ENCODE results near the gene IDNK.

Gene IDNK

DNA sequence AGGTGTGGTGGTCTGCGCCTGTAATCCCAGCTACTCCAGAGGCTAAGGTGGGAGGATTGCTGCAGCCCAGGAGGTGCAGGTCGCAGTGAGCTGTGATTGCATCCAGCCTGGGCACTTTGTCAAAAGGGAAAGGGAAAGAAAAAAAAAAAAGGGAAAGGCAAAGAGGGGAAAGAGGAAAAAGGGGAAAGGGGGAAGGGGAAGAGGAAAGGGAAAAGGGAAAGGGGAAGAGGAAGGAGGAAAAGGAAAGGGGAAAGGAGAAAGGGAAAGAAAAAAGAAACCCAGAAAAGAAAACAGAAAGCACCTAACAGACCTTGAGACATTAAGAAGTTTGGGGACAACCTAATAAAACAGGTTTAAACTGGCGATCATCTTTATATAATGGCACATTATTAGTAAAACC lies 40.0 kb downstream of the IDNK start:
- no peak for TF ChIP-seq CTCF (IDR thresholded peaks at IDR 0.05; ENCODE audit: low read depth, low read length, missing control alignments)
- H3K4me3 ChIP-seq (replicated peaks; ENCODE audit: low read depth, low read length), result no peak overlapping the region

GRCh38 chr9:83665580-83666200 lies 42.7 kb downstream of the IDNK start:
- no peak overlapping the region for H3K4me3 ChIP-seq (replicated peaks; ENCODE audit: low read depth, low read length)
- no peak for TF ChIP-seq CTCF (IDR thresholded peaks at IDR 0.05; ENCODE audit: low read depth, low read length, missing control alignments)
- DNase-seq (ENCODE audit: extremely low read depth, low read depth), result no peak

More for the DNA sequence above, 40.0 kb downstream of the IDNK start:
- no peak for DNase-seq (ENCODE audit: extremely low read depth, low read depth)

GRCh38 chr9:83669067-83669466 lies 46.1 kb downstream of the IDNK start:
- no peak for TF ChIP-seq CTCF (IDR thresholded peaks at IDR 0.05; ENCODE audit: low read depth, low read length, missing control alignments)
- no peak for DNase-seq (ENCODE audit: extremely low read depth, low read depth)
- no peak overlapping the region for H3K4me3 ChIP-seq (replicated peaks; ENCODE audit: low read depth, low read length)

DNA sequence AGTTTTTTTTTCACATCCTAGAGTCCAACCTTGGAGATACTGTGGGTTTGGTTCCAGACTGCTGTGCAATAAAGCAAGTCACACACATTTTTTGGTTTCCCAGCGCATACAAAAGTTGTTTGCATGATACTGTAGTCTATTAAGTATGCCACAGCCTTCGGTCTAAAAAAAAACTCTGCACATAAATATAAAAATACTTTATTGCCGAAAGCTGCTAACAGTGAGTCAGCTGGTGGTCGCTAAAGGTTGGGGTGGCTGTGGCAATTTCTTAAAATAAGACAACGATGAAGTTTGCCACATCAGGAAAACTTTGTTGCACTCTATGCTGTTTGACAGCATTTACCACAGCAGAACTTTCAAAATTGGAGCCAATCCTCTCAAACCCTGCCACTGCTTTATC lies 47.4 kb downstream of the IDNK start:
- H3K4me3 ChIP-seq (replicated peaks; ENCODE audit: low read depth, low read length), result no peak overlapping the region
- TF ChIP-seq CTCF (IDR thresholded peaks at IDR 0.05; ENCODE audit: low read depth, low read length, missing control alignments), result no peak
- DNase-seq (ENCODE audit: extremely low read depth, low read depth), result no peak

- DNase-seq (ENCODE audit: extremely low read depth, low read depth), result no peak
- TF ChIP-seq CTCF (IDR thresholded peaks at IDR 0.05; ENCODE audit: low read depth, low read length, missing control alignments), result no peak
- H3K4me3 ChIP-seq (replicated peaks; ENCODE audit: low read depth, low read length), result no peak overlapping the region
These were observed 48.5 kb downstream of the IDNK start for GRCh38 chr9:83671451-83671850.

DNA sequence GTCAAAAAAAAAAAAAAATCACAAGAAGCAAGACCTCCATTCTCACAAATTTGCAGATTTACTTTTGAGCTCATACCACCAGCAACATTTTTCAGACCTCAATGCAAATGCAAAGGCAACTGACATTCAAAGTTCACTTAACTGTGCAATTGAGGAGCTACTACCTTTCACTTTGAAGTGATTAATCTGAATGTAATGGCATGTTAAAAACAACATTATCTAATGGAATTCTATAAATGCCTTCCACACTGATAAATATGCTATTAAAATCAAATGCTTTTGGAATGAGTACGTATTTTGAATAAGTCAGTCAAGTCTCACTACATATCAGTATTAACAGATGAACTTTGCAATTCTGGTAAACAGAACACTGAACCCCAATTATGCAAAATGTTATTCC lies 52.5 kb downstream of the IDNK start:
- no peak for DNase-seq (ENCODE audit: extremely low read depth, low read depth)
- no peak for TF ChIP-seq CTCF (IDR thresholded peaks at IDR 0.05; ENCODE audit: low read depth, low read length, missing control alignments)
- no peak overlapping the region for H3K4me3 ChIP-seq (replicated peaks; ENCODE audit: low read depth, low read length)

DNA sequence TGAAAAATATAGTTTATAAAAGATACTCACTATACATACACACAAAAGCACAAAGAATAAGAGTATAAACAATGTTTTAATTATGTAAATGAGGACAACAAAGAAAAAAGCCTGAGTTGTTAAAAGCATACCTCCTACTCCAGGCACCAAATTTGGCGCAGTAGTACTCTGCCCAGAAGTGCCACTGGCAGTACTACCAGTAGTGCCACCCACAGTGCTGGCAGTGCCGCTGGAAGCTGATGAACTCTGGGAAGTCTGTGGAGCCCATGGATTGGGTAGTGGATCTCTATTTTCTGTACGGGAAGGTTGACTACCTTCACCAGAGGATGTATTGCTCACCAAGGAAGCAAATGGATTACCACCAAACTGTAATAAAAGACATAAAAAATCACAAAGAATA lies 54.7 kb downstream of the IDNK start:
- no peak overlapping the region for H3K4me3 ChIP-seq (replicated peaks; ENCODE audit: low read depth, low read length)
- TF ChIP-seq CTCF (IDR thresholded peaks at IDR 0.05; ENCODE audit: low read depth, low read length, missing control alignments), result no peak
- DNase-seq (ENCODE audit: extremely low read depth, low read depth), result no peak

All from HFF-Myc (cell line).